GM18870 (cell line): ENCODE results near the gene AP3B1.

ENCODE experiments used
- ATAC-seq: cut with Tn5 transposase; IDR thresholded peaks from one replicate; pipeline ENCODE4 v1.9.1; 2021; ENCODE audit warnings: moderate library complexity; ENCODE audit not compliant: unreplicated experiment

Gene AP3B1

GRCh38 chr5:78294248-78295034 lies at the start of gene AP3B1:
TSS of gene AP3B1 (minus strand) at chr5:78294698. CDS start at chr5:78294579, 119 bp downstream.
- peak; percentile 80 for ATAC-seq

GRCh38 chr5:78341440-78341839 lies 46.9 kb upstream of the AP3B1 start:
- no peak for ATAC-seq

- ATAC-seq: no peak
Observed at GRCh38 chr5:78339617-78340436, 45.3 kb upstream of the AP3B1 start.

- ATAC-seq: no peak
Observed at GRCh38 chr5:78336698-78337097, 42.2 kb upstream of the AP3B1 start.

- ATAC-seq: no peak
Observed at GRCh38 chr5:78335976-78336375, 41.5 kb upstream of the AP3B1 start.

- ATAC-seq: no peak
Observed at GRCh38 chr5:78334811-78335210, 40.3 kb upstream of the AP3B1 start.

GRCh38 chr5:78331523-78332080 lies 37.1 kb upstream of the AP3B1 start:
- no peak for ATAC-seq

GRCh38 chr5:78328585-78329173 lies 34.2 kb upstream of the AP3B1 start:
- no peak for ATAC-seq

GRCh38 chr5:78327761-78328510 lies 33.4 kb upstream of the AP3B1 start:
- no peak for ATAC-seq

GRCh38 chr5:78326930-78327329 lies 32.4 kb upstream of the AP3B1 start:
- no peak for ATAC-seq

- ATAC-seq: no peak
Observed at GRCh38 chr5:78323241-78323640, 28.7 kb upstream of the AP3B1 start.

- no peak for ATAC-seq
Observed at GRCh38 chr5:78320401-78320800, 25.9 kb upstream of the AP3B1 start.

- ATAC-seq: no peak
Observed at GRCh38 chr5:78318337-78318736, 23.8 kb upstream of the AP3B1 start.

GRCh38 chr5:78317515-78317914 lies 23.0 kb upstream of the AP3B1 start:
- ATAC-seq: no peak

- no peak for ATAC-seq
Observed at GRCh38 chr5:78308703-78309102, 14.2 kb upstream of the AP3B1 start.

- no peak for ATAC-seq
Observed at GRCh38 chr5:78300464-78301045, 6.1 kb upstream of the AP3B1 start.

GRCh38 chr5:78295035-78295961 lies 800 bp upstream of the AP3B1 start:
- no peak for ATAC-seq

- ATAC-seq: no peak
Observed at GRCh38 chr5:78293851-78294247, 649 bp downstream of the AP3B1 start.

GRCh38 chr5:78291687-78292086 lies 2.8 kb downstream of the AP3B1 start:
- no peak for ATAC-seq
